Fibroblast of peridontal ligament (primary cell): ENCODE data around the gene CFAP61.

Experiments used
- DNase-seq: peaks from one replicate; pipeline ENCODE4 v3.0.0-alpha.2; 2010; ENCODE audit errors: extremely low read depth

Gene CFAP61

DNA sequence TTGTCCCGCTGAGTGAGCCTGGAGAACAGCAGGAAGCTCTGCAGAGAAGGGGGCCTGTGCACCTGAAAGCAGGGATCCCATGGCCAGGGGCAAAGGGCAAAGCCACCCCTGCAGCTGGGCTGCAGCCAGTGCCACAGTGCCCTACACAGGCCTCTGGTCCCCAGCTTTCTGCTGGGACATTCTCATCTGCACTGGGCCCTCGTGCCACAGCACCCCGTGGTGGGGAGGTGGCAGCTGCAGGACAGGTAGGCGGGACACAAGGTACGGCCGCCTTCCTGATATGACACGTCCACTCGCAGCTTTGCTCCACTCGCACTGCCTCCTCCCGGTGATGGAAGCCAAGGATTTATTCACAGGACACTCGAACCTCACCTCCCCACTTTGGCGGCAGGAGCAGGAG, 342.8 kb downstream of the CFAP61 start:
- no peak for DNase-seq

DNA sequence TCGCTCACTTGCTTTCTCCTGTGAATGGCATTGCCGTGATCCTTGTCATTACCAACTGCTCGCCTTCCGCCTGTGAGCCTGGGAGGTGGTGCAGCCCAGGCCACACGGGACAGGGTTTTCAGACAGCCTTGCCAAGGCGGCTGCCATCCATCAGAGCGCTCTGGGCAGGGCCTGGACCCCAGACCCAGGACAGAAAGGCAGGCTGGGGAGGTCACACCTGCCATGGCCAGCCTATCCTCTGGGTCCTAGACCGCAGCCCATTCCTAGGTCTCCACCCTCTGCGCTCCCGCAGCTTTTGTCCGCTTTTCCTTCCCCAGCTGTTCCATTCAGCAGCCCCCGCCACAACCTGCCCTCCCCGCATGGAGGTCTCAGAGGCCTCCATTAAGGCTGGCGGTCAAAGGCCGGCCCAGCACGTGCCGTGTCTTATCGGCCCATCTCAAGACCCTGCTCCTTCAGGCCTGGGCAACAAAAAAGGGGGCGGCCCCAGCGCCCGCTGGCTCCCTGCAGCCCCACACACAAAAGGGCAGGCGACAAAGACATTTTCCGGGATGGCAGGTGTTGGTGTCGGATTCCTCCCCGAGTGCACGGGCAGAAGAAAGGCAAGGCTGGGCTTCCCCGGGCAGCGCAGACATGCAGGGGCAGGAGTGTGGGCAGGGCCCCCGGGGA, 343.7 kb downstream of the CFAP61 start:
- no peak for DNase-seq

DNA sequence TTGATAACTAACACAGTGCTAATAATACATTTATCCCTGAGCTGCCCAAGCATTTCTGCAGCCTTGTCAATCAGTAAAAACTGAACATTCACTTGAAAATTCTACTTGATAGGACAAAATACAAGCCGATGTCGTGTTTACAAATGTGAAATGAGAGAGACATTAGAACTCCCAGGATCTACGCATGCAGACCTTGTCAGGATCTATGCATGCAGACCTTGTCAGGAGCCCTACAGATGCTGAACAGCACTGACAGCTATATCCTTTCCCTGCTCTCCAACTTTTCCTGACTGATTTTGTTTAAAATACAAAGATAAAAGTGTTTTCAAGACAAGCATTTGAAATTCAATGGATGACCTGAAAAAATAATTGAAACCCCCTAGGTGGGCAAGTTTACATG, 344.5 kb downstream of the CFAP61 start:
- no peak for DNase-seq

DNA sequence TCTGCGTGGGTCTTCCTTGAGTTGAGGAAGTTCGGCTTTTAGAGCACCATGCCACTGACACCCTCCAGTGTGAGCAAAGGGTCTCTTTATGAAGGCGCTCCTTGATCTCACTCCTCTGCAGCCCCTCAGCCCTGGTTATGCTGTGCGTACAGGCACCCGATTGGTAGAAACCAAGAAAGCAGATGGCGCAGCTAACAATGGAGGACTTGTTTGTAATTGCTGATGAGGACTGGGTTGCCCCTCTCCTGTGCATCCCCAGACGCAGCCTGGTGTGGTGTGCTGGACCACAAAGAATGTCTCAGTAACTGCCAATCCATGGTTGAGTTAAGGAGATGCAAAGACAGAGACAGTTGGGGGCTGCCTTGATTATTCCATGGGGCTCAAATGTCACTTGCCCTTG, 345.8 kb downstream of the CFAP61 start:
- no peak for DNase-seq

DNA sequence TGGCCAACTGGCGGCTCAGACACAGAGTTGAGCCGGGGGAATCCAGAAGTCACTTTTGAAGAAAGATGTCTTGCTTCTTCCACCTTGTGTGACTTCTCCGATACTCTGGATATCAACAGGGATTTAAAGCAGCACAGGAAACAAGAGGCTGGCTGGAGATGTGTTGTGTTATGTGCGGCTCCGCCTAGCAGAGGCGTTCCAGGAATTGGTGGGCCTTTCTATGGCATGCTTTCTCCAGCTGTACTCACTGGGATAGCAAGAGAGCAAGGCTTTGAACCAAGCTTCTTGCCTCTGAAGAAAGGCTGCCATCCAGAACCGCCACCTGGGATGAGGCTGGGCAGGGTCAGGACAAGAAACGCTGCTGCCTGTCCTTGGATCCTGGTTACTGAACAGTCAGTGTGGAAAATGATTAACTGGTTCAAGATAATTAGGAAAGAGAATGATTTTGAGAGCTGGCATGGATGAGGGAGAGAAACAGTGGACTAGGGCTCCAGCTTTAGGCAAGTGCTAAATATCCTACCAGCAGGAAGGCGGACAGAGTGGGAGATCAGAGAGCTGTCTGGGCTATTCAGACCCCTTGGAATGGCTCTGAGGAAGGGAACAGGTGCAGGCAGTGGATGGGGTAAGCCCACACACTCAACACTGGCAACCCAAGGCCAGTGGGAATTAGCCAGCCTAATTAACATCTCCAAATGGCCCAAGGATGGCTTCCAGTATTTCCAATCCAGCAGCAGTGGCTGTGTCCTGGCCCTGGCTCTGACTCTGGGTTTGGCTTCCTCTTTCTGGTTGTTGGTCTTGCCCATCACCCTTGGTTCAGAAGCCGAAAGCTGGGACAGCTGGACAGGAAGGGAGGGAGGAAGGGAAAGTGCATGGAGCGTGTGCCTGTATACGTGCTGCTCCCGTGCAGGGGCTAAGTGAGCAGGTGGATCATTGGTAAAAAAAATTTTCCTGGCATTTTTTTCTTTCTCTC, 347.5 kb downstream of the CFAP61 start:
- no peak for DNase-seq

DNA sequence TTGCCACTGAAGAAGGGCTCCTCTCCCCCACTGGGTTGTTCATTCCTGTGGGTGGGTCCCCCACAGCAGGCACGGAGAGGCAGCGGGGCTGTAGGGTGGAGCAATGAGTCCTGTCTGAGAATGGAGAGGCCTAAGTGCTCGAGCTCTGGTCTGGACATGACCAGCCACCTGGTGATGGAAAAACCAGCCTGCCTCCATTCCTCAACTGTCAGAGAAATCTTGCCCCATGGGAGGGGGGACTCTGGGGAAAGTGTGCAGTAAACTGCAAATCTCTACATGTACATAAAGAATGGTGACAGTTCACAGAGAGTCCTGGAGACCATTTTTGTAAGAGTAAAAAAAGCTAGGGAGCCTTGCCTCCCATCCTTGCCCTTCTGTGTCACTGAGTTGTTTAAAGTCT, 349.7 kb downstream of the CFAP61 start:
- no peak for DNase-seq

DNA sequence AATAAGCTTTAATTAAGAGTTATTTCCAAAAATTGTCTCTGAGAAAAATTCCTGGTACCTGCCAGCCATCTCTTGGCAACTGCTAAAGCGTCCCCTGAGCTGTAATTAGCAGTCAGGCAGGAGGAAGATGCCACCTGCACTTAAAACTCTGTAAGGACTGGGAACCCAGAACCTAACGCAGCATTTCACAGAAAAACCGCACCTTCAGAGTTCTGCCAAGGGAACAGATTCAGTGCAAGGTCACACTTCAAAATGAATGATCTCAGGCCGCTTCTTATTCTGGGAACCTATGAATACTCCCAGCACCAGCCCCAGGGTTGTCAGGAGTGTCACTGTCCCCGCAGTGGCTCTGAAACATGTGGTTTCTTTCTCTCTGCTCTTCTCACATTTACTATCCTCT, 352.3 kb downstream of the CFAP61 start:
- no peak for DNase-seq

DNA sequence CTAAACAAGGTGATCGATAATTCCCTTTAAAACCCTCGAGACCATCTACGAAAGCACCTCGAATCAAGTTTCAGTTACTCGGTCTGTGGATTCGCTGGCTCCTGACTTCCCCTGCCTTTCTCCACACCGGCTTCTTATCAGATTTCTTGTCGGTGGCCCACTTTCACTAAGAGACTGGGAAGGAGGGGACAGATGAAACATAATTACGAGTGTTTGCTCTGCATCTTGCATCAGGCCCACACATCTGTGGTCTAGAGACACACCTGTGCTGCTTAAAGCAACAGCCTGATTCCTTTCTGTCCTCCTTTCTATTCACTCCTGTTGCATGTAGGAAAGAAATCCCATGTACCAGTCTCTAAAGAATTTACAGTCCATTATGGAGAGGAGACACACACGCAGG, 353.3 kb downstream of the CFAP61 start:
- DNase-seq = no peak

DNA sequence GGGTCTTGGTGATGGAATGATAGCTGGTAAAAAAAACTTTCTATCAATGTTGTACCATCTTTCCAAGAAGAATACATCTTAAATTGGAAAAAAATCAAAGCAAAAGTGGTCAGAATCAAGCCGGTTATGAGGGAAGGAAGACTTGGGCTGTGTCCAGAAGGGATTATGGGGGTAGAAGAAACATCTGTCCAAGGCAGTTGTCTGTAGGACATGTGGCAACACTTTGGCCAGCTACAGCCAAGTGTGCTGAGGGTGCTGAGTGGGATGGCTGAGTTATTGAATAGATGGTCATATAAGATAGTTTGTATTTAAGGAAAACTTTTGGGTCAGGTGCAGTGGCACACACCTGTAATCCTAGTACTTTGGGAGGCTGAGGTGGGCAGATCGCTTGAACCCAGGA, 354.0 kb downstream of the CFAP61 start:
- no peak for DNase-seq

DNA sequence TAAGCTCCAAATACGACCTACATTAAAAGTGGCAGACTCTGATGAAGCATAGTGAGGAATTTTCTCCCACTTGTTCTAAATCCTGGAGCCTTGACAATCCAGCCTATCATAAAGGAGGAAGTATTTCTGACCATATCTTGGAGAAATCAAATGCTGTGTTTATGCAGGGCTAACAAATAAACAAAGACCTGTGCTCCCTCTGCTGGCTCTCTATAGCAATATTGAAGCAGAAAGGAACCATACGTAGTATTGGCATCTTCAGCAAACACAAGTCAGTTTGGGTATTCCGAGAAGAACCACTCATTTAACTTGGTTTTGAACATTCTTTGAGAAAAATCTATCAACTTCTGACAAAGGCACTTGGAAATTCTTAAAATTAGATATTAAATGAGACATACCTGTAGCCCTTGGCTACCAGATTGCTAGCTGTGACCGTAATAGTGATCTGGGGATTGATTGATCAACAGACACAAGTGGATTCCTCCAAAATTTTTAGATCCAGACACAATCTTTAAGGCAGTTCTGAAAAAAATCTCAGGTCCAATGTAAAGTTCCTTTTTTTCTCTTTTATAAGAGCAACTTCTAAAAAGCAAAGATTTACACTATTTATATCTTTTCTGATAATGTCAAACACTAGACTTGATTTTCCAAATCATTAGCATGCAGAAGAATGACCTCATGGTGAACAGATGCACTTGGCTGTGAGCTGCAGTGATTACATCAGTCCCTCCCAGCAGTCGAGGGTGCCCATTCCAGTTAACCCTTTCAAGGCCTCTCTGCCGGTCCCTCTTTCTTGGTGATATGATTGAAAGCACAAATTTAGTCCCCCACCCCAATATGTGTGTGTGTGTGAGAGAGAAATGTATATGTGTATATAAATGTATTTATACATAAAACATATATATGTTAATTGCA, 355.8 kb downstream of the CFAP61 start:
- DNase-seq = peak; percentile 29

DNA sequence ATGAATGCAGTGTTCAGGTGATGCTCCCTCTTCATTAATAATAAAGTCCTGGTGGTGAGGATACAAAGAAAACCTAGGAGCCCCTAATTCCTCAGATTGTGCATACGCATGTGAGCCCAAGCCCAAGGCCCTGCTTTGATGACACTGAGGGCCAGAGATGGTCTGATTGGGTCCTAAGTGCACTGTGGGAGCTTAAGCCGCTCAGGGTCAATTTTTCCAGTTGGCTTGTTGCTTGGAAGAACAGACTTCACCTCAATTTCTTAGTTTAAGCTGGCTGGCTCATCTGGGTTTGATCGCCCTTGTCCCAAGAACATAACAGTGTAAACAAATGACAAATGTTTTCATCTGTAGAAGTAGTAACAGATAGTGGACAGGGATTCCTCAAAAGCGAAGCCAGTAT, 357.0 kb downstream of the CFAP61 start:
- DNase-seq = no peak
